Stimulated activated CD8-positive, alpha-beta memory T cell treated with anti-CD3 and anti-CD28 coated beads, Interleukin-2, amount 100 ng/mL, for 1 hour (primary cell): ENCODE results near the gene KDM5B.

Experiments
- DNase-seq, 2 donors: peaks; one replicate each; pipeline ENCODE4 v3.0.0-alpha.2; 2020; ENCODE audit warnings: low read depth in 2 of 2

KDM5B gene

DNA sequence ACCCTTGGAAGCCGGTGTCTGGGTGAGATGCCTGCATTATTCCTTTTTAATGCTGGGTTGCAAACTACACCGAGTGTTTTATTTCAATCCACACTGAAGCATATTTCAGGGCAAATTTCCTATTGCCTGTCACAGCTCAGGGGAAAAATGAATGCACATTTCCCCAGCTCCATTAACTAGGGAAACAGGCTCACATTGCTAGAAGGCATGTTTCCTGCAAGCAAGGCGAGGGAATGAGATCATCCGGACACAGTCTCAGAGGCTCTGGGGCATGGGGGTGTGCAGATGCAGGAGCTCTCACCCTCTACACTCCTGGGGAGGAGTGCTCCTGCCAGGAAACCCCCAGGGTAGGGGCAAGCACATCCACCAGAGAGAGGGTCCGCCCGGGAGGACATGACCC lies 122.6 kb downstream of the KDM5B start:
- no peak for DNase-seq

DNA sequence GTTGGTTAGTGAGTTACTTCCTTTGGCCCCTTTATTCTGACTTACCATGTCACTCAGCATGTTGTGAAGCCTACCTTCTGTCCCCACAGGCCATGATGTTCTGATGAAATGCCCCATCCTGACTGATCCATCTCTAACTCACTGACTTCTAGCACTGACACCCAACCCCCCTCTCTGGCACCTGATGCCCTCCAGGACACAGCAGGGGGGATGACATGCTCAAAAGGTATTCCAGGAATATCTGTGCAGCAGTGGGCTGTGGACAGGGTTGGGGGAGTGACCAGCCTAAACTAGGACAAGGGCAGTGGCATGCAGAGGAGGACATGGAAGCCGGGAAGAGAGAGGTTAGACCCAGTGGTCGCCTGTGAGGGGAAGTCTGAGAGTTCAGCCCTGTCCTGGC lies 123.5 kb downstream of the KDM5B start:
- no peak for DNase-seq

DNA sequence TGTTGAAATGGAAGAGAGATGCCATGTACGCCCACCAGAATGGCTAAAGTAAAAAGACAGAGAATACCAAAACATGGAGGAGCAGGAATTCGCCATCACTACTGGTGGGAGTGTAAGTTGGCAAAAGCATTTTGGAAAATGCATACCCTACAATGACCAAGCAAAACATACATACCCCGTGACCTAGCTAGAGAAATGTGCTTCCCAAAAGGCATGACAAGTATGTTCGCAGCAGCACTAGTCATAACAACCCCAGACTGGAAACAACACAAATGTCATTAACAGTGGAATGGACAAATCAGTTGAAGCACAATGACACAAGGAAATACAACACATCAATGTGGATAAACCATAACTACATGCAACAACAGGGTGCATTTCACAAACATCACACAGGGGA lies 125.2 kb downstream of the KDM5B start:
- no peak for DNase-seq

DNA sequence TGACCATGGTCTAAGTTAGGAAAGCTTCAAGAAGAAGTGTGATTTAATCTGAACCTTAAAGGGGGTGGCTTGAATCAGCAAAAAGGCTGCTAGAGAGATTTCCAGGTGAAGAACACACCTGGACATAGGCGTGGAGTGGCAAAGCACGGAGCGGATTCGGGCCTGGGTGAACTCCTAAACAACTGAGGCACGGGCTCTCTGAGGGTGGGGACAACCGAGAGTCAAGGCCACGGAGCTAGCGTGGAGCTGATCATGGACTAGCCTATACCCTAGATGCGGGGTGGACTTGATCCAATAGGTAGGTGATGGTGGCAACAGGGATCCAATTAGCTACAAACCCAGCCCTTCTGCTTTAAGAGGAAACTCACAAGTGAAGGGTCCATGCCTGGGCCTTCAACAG lies 125.7 kb downstream of the KDM5B start:
- no peak for DNase-seq

DNA sequence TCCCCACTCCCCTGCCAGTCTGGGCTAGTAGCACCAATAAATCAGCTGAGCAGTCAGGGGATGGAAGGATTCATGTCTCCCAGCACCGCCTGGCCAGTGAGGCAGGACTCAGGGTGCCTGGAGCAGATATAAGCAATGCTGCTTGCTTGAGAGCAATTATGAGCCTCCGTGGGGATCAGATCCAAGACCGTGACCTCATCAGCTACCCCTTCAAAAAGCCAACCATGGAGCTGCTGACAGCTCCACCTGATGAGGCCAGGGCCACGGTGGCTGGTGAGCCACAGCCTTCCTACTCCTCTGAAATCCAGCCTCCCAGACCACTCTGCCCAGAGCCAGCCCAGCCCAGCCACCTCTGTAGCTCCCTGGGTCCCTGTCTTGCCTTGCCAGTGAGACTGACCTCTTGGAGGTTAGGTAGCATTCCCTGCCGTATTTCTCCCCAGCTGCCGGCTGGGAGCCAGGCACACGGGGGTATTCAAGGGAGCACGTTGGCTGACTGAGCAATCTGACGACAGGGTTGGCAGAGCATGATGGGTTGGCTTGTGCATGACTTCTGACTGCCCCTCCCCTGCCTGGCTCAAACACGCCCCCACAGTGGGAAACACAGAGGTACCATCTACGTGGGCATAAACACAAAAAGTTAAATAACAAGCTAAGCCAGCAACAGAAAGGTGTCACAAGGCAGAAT lies 126.3 kb downstream of the KDM5B start:
- DNase-seq: no peak

DNA sequence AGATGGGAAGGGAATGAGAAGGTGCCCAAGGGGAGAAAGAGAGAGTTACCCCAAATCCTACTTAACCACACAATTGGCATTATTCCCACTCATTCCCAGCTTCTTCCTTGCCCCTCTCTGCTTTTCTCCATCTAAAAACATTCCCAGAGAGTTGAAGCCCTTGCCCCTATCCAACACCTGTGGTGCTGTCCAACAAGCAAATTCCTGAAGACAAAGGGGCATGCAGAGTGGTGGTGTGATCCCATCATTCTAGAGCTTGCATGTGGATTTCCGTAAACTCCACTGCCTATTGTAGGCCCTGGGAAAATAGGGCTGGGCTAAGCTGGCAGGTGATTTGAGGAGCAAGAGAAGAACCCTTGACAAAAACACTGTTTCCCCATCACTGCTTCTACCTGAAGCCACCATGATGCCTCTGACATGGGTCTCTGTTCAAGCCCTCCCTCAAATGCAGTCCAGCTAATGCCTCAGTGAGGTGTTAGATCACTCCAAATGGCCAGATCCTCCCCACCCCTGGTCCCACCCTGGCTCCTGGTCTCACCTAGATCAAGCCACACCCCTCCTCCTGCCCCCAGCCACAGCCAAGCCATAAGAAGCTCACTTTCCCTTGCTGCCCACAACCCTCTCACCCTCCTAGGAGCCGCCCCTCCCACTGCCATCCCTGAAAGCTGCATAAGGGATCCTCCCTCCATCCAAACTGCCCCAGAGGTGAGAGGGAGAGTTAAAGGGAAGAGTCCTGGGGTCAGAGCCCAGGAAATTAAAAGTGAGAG lies 127.5 kb downstream of the KDM5B start:
- DNase-seq: no peak

DNA sequence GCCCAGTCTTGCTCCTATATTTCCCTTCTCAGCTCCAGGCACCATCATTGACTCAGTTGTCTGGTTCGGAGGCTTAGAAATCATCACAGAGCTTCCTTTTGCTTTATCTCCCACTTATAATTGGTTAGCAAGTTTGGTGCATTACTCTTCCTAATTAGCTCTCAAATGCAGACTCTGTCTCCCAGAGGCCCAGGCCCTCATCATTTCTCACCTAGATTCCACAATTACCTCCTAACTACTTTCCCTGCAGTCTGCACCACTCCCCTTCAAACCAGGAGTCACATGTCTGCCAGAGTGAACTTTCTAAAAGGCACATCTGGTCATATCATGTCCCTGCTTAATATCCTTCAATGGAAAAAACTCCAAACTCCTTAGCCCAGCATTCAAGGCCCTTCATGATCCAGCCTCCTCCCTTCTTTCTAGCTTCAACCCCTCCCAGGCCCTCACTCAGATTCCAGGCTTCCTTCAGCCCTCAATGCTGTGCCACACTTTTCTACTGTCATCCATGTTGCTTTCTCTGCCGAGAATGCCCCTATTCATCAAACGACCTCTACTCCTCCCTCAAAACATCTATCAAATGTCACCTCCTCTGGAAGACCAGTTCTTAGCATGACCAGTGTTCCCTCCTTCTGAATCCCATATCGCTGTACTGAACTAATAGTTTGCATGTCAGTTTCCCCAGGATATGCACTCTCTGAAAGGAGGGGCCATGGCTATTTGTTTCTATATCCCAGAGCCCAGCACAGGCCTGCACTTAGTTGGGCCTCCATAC lies 128.6 kb downstream of the KDM5B start:
- DNase-seq: no peak

DNA sequence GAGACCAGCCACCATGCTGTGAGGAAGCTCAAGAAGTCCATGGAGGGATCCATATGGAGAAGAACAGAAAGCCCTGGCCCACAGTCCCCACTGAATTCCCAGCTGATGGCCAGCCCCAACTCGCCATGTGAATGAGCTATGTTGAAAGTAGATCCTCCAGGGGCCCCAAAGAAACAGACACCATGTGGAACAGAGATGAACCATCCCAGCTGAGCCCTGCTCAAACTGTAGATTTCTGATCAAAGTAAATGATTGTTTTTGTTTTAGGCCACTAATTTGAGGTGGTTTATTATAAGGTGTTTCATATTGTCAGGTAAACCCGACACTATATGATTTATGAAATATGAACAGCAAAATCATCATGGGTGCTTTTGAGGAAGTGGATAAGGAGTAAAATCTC lies 130.8 kb downstream of the KDM5B start:
- no peak for DNase-seq
